ENCODE data around the gene MTF2. TPM values are rescaled to one million over a fixed set of nuclear protein-coding genes. Genes with fewer than 3 reads are reported as not detected.

Gene MTF2
- polyA plus RNA-seq, 3 donors = 16.0 to 56.3 (median 32.5) TPM

DNA sequence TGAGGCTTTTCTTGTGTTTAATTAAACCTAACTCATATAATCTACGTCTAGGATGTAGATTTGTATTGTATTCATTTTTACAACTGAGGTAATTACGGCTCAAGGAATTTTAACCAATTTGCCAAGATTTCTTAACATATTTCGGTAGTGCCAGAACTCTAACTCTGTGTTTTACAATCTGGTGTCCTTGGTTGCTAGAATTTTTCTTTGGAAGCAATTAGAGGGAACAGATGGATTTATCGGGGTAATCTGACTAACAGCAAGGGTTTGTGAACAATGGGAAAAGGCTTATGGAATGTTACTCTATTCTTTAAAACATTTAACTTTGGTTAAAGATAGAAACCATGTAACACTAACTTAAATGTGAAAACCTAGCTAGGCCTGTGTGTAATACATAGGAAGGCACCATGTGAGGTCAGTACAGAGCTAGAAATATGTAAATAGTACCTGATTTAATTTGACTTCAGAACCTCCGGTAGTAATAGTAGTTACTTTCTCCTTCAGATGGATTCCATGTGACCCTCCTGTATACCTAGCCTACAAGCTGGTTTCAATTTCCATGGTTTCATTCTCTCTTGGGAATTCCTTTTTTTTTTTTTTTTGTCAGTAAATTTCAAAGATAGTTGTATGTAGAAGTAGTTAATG, 1.2 kb downstream of the MTF2 start:
- H3K4me1 ChIP-seq (ENCODE audit: control insufficient read depth in 1 of 2, insufficient read depth in 2 of 2, low read length in 2 of 2) = peaks cover 50 to 64% of the 10 kb centered on the region in 2 donors
- H3K4me3 Mint-ChIP-seq = peak overlapping the region; percentile 95 to 99
- peaks cover 0 to 13% of the 10 kb centered on the region in 2 donors for H3K36me3 Mint-ChIP-seq
- intact Hi-C loops (cut with micrococcal nuclease) = loop anchor here in 1 of 2 donors (5.0 kb wide), 1 partner anchor 97 kb away; no protein-coding TSS in a partner anchor
- no peaks in the 10 kb centered on the region for H3K9me3 Mint-ChIP-seq
- H2AFZ ChIP-seq (ENCODE audit: insufficient read depth, low read depth, low read length, poor library complexity, severe bottlenecking) = peak overlapping the region; percentile 98
- peaks cover 0 to 9% of the 10 kb centered on the region in 2 donors for H3K36me3 ChIP-seq (replicated peaks in 1 of 2; ENCODE audit: control insufficient read depth in 1 of 2, insufficient read depth in 2 of 2, low read length in 2 of 2)
- H3K9ac ChIP-seq (ENCODE audit: insufficient read depth, low read length, poor library complexity, severe bottlenecking) = peak overlapping the region; percentile 87
- peak overlapping the region in 1 of 2 donors; percentile 97 for H3K27ac ChIP-seq (ENCODE audit: low read depth in 1 of 2, low read length in 2 of 2)
- H3K79me2 ChIP-seq (ENCODE audit: insufficient read depth, low read length) = peaks cover 75% of the 10 kb centered on the region
- peaks cover 64% of the 10 kb centered on the region for H3K4me1 Mint-ChIP-seq
- no peaks in the 10 kb centered on the region for H3K9me3 ChIP-seq (replicated peaks in 1 of 2; ENCODE audit: control insufficient read depth in 1 of 2, insufficient read depth in 1 of 2, low read length in 2 of 2)
- no CpG with 5 or more reads among the region's 5 CpGs for WGBS (ENCODE audit: insufficient coverage)
- TF ChIP-seq, protein P1, sequence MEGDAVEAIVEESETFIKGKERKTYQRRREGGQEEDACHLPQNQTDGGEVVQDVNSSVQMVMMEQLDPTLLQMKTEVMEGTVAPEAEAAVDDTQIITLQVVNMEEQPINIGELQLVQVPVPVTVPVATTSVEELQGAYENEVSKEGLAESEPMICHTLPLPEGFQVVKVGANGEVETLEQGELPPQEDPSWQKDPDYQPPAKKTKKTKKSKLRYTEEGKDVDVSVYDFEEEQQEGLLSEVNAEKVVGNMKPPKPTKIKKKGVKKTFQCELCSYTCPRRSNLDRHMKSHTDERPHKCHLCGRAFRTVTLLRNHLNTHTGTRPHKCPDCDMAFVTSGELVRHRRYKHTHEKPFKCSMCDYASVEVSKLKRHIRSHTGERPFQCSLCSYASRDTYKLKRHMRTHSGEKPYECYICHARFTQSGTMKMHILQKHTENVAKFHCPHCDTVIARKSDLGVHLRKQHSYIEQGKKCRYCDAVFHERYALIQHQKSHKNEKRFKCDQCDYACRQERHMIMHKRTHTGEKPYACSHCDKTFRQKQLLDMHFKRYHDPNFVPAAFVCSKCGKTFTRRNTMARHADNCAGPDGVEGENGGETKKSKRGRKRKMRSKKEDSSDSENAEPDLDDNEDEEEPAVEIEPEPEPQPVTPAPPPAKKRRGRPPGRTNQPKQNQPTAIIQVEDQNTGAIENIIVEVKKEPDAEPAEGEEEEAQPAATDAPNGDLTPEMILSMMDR (IDR thresholded peaks at IDR 0.05) = peak; percentile 68
- H3K27ac Mint-ChIP-seq = peak overlapping the region; percentile 92 to 98 (median 95)
- no peaks in the 10 kb centered on the region for H3K27me3 ChIP-seq (ENCODE audit: control insufficient read depth in 2 of 2, insufficient read depth in 2 of 2, low read length in 2 of 2)
- H3K4me2 ChIP-seq (replicated peaks; ENCODE audit: extremely low read depth, low read length, poor library complexity, severe bottlenecking) = peak overlapping the region; percentile 97
- peaks cover 41% of the 10 kb centered on the region for H4K20me1 ChIP-seq (ENCODE audit: insufficient read depth, low read length)
- peak overlapping the region; percentile 65 to 98 (median 74) for H3K4me3 ChIP-seq (replicated peaks in 1 of 3; ENCODE audit: low read depth in 2 of 3, low read length in 3 of 3)
- peak; percentile 21 to 56 (median 47) for DNase-seq
- peaks cover 0 to 1% (median 0%) of the 10 kb centered on the region in 3 donors for H3K27me3 Mint-ChIP-seq (ENCODE audit: low read depth in 3 of 3)

DNA sequence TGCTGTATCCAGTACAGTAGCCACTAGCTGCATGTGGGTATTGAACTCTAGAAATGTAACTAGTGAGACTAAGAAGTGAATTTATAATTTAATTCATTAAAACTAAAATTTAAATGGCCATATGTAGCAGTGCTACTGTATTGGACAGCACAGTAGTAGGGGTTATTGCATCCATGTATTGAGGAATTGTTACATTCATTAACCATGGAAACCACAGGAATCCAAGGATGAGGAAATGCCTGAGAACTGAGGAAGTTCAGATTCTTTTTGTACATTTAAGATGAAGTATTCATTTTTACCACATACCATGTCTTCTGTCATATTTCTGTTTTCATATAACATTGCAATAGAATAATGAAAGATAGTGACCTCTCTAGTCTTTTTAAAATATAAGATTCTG, 2.6 kb downstream of the MTF2 start:
- peak overlapping the region in 2 of 3 experiments; percentile 9 to 98 for H3K4me3 ChIP-seq (replicated peaks in 1 of 3; ENCODE audit: low read depth in 2 of 3, low read length in 3 of 3)
- peaks cover 3 to 25% of the 10 kb centered on the region in 2 donors for H3K36me3 Mint-ChIP-seq
- intact Hi-C loops (cut with micrococcal nuclease) = loop anchor here in 1 of 2 donors (5.0 kb wide), 1 partner anchor 96 kb away; no protein-coding TSS in a partner anchor
- H3K27ac ChIP-seq (ENCODE audit: low read depth in 1 of 2, low read length in 2 of 2) = peak overlapping the region in 1 of 2 donors; percentile 52
- peak overlapping the region in 6 of 7 donors; percentile 22 to 95 (median 72) for H3K27ac Mint-ChIP-seq
- peaks cover 43 to 53% of the 10 kb centered on the region in 2 donors for H3K4me1 ChIP-seq (ENCODE audit: control insufficient read depth in 1 of 2, insufficient read depth in 2 of 2, low read length in 2 of 2)
- TF ChIP-seq, protein P1 (IDR thresholded peaks at IDR 0.05) = no peak
- peak; percentile 41 to 74 (median 69) for DNase-seq
- no peak overlapping the region for H2AFZ ChIP-seq (ENCODE audit: insufficient read depth, low read depth, low read length, poor library complexity, severe bottlenecking)
- peak overlapping the region; percentile 97 for H3K4me2 ChIP-seq (replicated peaks; ENCODE audit: extremely low read depth, low read length, poor library complexity, severe bottlenecking)
- no peaks in the 10 kb centered on the region for H3K27me3 ChIP-seq (ENCODE audit: control insufficient read depth in 2 of 2, insufficient read depth in 2 of 2, low read length in 2 of 2)
- no peak overlapping the region for H3K9ac ChIP-seq (ENCODE audit: insufficient read depth, low read length, poor library complexity, severe bottlenecking)
- peak overlapping the region in 1 of 2 donors; percentile 30 for H3K4me3 Mint-ChIP-seq
- H3K9me3 ChIP-seq (replicated peaks in 1 of 2; ENCODE audit: control insufficient read depth in 1 of 2, insufficient read depth in 1 of 2, low read length in 2 of 2) = no peaks in the 10 kb centered on the region
- H4K20me1 ChIP-seq (ENCODE audit: insufficient read depth, low read length) = peaks cover 54% of the 10 kb centered on the region
- no peaks in the 10 kb centered on the region for H3K9me3 Mint-ChIP-seq
- H3K4me1 Mint-ChIP-seq = peaks cover 56% of the 10 kb centered on the region
- peaks cover 0 to 1% (median 0%) of the 10 kb centered on the region in 3 donors for H3K27me3 Mint-ChIP-seq (ENCODE audit: low read depth in 3 of 3)
- H3K36me3 ChIP-seq (replicated peaks in 1 of 2; ENCODE audit: control insufficient read depth in 1 of 2, insufficient read depth in 2 of 2, low read length in 2 of 2) = peaks cover 6 to 20% of the 10 kb centered on the region in 2 donors
- H3K79me2 ChIP-seq (ENCODE audit: insufficient read depth, low read length) = peaks cover 89% of the 10 kb centered on the region
